Glomerular endothelial cell (primary cell): ENCODE results near the gene EEF2K. TPM values are rescaled to one million over a fixed set of nuclear protein-coding genes. Genes with fewer than 3 reads are reported as not detected.

Source experiments
- DNase-seq: peaks from one replicate; pipeline ENCODE4 v3.0.0-alpha.2; 2011; ENCODE audit warnings: low read depth, low spot score; ENCODE audit errors: extremely low read depth
- total RNA-seq: library from RNA; depleted of rRNA; stranded (reverse); fragments of >200 nt; gene quantifications from 2 replicates; pipeline ENCODE4 v1.2.3, GENCODE V29; 2015

The EEF2K gene
- total RNA-seq, 1 donor from 2014 or later: 26.5 TPM

DNA sequence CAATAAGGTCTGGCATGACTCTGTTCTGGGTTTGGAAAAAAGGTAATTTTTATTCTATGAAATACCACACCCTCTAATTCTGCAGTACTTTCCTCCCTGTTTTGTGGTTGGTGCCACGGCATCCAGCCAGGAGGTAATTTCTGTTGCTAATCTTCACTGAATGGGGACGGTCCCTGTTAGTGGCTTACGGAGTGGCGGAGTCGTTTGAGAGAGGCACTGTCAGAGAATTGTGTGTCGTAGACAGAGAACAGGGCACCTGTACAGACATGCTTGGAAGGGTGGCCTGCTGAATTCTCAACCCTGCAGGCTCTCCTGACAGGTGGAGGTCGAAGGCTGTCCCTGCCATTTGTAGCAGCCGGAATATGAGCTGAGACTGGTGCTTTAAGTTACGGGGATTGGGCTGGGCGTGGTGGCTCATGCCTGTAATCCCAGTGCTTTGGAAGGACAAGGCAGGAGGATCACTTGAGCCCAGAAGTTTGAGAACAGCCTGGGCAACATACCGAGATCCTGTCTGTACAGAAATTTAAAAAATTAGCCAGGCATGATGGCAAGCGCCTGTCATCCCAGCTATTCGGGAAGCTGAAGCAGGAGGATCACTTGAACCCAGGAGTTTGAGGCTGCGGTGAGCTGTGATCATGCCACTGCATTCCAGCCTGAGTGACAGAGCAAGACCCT lies 33.2 kb downstream of the EEF2K start:
- no peak for DNase-seq

DNA sequence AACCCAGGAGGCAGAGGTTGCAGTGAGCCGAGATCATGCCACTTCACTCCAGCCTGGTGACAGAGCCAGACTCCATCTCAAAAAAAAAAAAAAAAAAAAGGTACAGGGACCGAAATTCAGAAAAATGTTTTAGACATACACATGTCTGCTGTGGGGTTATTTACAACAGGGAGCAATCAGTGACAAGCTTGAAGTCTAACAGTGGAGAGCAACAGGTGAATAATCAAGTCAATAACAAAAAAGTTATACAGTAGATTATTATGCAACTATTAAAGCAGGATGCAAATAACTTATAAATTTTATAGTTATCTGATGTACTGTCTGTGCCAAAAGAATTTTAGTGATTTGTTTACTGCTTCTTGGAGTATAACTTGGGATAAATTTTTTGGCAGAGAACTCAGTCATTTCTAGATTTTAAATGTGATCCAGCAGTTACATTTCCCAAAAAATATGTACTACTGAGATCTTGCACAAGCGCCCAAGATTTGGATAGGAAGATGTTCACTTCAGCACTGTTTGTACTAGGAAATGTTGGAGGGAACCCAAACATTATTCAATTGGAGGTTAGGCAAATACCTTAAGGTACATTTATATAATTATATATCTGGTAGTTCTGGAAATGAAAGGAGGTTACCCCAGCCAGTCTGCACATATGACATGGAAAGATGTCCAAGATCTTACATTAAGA lies 34.1 kb downstream of the EEF2K start:
- DNase-seq: no peak

DNA sequence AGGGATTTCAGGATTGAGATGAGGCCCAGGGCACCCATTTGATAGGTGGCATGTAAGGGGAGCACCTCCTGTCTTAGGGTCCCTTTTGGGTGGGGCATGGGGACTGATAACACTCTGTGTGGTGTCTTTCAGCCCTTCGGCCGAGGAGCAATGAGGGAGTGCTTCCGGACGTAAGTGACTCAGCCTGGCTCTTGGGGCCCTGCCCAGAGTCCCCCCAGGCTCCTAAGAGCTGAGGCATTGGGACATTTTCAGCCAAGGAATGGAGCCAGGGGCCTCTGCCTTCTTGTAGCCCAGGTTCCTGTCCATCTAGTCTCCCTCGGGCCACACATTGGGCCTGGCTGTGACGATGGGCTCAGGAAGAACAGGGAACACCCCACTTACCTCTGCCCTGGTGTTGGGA lies 44.4 kb downstream of the EEF2K start:
- no peak for DNase-seq

DNA sequence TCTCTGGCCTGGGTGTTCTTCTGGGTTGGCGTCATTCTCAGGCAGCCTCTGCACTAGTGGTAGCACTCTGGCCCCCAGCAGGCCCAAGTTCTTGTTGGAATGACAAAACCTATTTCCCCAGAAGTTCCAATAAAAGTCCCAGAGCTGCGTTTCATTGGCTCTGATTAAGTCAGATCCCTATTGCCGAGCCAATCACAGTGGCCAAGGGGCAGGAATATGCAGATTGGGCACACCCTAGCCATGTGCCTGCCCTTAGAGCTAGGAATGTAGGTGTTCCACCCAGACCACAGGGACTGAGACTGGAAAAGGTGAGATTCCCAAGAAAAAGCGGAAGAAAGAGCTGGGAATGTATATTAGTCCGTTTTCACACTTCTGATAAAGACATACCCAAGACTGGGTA lies 46.2 kb downstream of the EEF2K start:
- no peak for DNase-seq

DNA sequence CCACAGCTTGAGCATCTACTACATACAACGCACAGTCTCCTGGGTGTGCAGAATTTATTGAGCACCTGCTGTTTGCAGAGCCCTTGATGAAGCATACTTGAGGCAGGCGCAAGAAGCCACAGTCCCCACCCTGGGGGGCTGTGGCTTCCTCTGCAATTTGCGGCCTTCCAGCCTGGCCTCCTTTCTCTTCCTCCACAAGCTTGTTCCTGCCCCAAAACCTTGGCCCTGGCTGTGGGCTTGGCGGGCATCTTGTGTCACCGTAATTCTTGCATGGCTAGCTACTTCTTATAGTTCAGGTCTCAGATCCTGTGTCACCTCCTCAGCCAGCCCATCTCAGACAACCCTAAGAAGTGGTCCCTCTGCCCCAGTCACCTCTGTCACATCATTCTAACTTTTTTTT lies 47.2 kb downstream of the EEF2K start:
- no peak for DNase-seq

DNA sequence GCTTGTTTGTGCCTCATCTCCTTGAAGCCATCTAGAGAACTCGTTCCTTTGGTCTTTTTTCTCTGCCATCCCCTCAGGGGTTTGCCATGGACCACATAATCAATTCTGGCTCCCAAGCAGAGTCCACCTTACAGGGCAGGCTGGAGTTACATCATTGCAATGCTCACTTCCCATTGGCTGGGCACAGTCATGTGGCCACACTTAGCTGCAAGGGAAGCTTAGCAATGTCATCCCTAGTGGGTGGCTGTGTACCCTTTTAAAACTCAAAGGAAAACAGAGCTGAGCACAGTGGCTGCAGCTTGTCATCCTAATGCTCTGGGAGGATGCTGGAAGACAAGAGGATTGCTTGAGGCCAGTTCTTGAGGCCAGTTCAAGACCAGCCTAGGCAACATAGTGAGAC lies 49.3 kb downstream of the EEF2K start:
- no peak for DNase-seq

DNA sequence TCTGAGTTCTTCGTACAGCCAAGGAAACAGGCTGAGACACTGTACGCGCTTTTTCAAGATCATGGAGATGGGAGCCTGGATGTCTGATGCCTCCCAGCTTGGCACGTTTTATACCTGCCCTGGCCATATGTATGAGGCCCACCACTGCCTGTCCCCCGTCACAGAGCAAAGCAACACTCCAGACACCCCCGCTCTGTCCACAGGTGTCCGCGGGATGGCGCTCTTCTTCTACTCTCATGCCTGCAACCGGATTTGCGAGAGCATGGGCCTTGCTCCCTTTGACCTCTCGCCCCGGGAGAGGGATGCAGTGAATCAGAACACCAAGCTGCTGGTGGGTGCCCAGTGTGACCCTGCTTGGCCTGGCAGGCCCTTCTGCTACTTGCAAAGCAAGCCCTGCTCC lies 51.4 kb downstream of the EEF2K start:
- DNase-seq: no peak

DNA sequence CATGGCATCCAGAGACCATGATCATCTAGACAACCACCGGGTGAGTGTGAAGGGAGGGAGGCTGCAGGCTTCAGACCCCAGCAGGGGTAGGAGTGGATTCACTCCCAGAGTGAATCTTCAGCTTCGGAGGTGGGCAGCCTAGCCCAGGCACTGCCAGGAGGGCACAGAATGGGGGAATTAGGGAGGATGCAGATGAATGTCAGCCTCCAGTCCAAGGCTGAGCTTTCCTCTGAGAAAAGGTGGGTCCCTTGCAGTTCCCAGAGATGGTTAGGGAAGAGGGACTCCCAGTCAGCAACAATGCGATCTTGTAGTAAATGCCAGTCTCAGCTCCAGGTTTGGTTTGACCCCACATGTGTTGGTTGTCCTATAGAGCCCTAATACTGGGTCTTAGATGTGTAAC lies 54.4 kb downstream of the EEF2K start:
- DNase-seq: no peak

DNA sequence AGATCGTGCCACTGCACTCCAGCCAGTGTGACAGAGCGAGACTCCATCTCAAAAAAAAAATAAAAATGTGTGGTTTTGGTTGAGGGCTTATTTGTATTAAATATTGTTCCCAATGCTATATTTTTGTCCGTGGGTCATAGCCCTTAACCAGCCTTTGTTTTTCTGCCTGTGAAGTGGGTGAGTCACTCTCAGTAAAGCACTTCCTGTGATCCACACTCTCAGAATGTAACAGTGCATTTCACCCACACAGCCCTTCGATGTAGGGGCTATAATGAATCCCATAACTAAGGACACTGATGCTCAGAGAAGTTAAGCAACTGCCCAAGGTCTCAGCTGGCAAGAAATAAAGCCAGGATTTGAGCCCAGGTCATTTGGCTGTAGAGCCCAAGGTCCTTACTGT lies 56.4 kb downstream of the EEF2K start:
- no peak for DNase-seq

DNA sequence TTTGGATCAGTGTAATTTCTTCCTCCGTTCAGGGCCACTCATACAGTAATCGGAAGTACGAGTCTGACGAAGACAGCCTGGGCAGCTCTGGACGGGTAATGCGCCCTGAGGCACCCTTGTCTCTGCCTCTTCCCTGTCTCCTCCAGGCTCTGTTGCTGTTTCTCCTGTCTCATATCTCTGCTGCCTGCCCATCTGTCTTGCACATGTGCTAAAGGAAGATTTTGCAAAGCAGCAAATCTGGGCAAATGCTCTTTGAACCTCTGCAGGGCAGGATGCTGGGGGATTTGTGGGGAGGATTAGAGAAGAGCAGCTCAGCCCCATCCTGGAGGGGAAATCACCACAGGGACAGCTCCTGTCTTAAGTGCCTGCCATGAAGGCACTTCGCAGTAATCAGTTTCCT lies 58.7 kb downstream of the EEF2K start:
- DNase-seq: no peak

DNA sequence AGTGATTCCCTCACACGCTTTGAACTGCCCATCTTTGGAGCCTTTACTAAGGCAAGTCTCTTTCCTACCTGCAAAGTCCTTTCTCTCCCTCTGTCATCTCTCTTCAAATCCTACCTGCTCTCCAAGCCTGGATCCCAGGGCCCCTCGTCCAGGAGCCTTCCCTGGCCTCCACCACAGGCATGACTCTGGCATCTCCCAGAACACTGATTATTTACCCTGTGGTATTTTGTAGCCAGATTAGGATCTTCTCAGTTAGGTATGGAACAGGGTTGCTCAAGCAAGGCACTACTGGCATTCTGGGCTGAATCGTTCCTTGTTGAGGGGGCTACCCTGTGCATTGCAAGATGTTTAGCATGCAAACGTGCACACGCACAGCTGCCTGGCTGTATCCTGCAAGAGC lies 59.3 kb downstream of the EEF2K start:
- no peak for DNase-seq

DNA sequence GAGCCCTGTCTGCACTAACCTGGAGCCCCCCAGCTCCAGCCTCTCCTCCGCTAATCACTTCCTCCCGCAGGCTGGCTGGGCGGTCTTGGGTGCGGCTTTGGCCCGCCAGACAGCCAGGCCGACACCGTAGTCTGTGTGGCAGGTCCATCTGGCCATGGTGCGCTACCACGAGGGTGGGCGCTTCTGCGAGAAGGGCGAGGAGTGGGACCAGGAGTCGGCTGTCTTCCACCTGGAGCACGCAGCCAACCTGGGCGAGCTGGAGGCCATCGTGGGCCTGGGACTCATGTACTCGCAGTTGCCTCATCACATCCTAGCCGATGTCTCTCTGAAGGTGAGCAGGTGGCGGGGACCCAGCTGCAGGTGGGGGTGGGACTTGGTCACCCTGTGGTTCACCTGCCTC lies 60.5 kb downstream of the EEF2K start:
- no peak for DNase-seq

DNA sequence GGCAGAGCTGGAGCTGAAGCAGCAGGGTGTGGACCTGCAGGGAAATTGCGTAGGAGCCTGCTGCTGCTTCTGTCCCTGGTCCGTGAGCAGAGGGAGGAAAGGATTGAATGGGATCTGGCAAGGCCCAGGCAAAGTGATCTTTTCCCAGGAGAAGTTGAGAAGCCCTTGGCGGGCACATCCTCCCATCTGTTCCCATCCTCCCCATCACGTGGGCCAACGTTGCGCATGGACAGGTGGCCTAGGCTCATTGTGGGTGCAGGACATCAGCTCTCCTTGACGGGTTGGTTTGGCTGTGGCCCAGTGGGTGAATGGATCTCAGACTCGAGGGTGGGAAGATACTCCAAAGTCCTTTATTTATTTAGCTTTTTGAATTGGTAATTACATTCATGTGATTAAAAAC lies 61.7 kb downstream of the EEF2K start:
- no peak for DNase-seq

DNA sequence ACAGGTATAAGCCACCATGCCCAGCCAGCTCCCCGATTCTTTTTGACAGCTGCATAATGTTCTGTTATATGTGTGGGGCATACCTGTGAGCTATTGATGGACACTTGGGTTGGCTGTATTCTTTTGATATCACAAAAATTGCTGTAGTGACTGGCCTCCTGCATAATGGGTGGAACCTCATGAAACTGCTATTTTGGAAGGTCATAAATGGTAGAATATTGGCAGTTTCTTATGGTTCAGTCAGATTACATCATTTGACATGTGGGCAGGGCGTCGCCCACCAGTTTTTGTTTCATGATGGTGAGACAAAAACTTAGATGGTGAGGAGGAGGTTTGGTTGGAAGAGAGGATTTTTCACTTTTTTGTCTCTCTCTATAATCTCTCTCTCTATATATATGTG lies 64.4 kb downstream of the EEF2K start:
- DNase-seq: no peak

DNA sequence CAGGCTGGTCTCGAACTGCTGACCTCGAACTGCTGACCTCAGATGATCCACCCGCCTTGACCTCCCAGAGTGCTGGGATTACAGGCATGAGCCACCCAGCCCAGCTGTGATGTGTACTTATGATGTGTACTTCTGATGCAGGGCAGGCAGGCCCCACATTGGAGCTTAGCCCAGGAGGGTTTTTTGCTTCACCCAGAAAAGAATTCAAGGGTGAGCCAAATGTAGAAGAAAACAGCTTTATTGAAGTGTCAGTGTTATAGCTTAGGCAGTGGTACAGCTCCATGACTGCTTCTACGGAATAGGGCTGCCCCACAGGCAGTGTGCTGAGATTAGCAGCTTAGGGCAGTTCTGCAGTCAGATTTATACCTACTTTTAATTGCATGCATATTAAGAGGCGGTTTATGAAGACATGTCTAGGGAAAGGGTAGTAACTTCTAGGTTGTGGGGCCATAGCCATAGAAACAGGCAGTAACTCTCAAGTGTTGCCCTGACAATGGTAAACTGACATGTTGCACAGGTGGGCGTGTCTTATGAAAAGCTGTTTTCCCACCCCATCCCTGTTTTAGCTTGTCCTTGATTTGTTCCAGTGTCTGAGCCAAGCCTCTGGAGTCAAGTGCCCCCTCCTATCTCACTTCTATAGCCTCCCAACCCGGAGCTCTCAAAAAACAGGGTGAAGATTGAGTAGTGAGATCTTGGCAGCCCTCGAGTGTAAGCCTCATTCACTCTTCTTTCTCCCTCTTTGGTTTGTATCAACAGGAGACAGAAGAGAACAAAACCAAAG lies 67.0 kb downstream of the EEF2K start:
- DNase-seq: no peak

DNA sequence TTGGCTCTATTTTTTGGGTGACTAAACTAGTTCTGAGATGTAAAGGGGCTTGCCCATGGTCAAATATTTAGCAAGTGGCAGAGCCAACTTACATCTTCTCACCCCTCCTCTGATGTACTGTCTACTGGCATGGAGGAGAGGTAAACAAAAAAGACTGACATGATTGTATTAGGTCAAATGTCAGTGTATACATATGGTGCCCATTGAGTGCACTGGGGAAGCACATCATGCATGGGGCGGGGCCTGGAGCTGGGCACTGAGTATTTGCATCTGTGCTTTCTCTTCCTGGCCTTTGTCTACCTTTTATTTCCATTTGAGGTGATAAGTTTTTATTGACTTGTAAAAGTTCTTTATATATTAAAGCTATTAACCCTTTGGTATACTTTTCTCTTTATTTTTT lies 68.8 kb downstream of the EEF2K start:
- DNase-seq: no peak

DNA sequence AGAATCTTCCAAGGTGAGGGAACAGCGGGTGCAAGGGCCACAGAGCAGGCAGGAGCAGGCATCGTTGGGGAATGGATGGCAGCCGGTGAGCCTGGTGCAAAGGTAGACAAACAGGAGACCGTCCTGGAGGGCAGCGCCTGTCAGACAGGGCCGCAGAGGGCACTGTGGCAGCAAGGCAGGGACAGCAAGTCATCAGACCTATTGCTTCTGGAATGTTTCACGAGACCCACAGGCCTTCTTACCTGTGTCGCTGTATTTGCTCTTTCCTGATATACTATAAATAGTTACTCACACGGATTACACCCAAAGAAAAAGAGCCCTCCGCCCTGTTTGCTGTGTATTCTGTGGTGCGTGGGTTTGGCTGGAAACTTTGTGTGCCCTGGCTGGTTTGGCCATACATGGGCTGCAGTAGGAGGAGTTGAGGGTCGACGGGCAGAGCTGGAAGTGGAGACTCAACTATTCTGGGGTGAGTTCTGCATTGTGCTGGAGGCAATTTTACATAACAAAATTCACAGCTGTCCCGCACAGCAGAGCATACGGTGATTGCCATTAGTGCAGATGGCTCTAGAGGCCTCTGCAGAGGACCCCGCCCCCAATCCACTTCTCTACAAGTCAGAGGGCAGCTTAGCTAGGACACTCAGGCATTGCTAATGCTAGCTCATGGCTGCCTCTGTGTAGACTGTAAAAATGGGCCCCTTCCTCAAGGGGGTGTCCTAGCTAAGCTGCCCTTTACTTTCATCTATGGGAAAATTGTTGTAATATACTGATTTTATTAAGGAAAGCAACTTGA lies 72.6 kb downstream of the EEF2K start:
- DNase-seq: no peak

DNA sequence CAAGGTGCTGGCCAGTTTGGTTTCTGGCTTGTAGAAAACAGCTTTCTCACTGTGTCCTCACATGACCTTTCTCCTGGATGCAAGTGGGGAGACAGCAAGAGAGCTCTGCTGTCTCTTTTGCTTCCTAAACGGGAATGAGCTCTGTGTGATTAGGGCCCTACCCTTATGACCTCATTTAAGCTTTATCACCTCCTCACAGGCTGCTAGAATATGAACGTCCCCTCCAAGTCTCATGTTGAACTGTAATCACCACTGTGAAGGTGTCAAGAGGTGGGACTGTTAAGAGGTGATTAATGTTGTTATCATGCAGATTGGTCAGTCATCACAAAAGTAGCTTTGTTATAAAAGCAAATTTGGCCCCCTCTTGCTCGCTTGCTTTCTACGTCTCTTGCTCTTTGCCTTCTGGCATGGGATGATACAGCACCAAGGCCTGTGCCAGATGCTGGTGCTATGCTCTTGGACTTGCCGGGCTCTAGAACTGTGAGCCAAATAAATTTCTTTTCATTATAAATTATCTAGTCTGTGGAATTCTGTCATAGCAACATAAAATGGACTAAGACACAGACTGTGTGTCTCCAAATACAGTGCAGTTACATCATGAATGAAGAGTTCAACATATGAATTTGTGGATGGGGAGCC lies 76.3 kb downstream of the EEF2K start:
- DNase-seq: no peak

DNA sequence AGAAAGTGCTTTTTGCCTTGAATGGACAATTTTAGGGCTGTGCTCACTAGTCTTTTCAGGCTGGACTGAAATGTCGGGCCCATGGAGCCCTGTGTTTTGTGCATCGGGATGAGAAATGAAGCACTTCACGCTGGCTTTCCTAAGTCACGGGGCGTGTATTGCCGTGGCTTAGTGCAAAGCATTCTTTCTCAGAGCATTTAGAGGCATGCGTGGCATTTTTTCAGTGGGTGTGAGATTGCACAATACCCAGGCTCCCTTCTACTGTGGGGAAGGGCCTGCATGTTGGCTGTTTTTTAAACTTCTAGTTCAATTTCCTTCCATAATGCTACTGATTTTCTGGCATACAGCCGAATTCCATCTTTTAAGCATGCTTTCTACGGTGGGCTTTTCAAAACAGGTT lies 78.6 kb downstream of the EEF2K start:
- DNase-seq: no peak

DNA sequence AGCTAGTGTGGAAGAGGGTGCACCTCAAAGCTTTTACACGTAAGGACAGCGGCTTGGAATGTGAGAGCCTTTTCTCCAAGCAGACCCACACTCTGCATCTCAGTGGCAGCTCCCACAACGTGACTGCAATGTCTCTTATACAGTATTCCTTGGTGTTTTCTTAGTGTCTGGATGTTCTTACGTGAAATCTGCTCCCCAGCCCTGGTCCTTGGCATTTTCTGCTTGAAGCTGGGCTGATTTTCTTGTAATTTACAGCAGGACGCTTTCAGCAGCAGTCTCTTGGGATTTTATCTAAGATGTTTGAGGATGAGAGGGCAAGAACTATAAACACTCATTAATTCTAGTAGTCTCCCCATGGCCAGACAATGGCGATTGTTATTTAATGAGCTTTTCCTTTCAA lies 79.0 kb downstream of the EEF2K start:
- no peak for DNase-seq

DNA sequence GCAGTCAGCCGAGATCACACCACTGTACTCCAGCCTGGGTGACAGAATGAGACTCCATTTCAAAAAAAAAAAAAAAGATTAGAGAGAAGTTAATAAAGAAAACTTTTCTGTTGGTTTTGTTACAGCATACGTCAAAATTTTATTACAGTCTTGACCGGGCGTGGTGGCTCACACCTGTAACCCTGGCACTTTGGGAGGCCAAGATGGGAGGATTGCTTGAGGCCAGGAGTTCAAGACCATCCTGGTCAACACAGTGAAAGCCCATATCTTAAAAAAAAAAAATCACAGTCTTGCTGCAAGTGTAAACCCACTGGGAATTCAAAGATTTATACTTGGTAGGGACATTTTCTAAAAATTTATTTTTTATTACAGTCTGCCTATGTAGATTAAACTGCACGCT lies 84.9 kb downstream of the EEF2K start:
- DNase-seq: no peak
